Activated CD8-positive, alpha-beta memory T cell treated with anti-CD3 and anti-CD28 coated beads, Interleukin-2, amount 50 U/mL, for 4 hours (primary cell): Measurements from ENCODE around the gene FRRS1.

Experiments used
- DNase-seq: peaks from one replicate; pipeline ENCODE4 v3.0.0-alpha.2; 2020

The FRRS1 gene

DNA sequence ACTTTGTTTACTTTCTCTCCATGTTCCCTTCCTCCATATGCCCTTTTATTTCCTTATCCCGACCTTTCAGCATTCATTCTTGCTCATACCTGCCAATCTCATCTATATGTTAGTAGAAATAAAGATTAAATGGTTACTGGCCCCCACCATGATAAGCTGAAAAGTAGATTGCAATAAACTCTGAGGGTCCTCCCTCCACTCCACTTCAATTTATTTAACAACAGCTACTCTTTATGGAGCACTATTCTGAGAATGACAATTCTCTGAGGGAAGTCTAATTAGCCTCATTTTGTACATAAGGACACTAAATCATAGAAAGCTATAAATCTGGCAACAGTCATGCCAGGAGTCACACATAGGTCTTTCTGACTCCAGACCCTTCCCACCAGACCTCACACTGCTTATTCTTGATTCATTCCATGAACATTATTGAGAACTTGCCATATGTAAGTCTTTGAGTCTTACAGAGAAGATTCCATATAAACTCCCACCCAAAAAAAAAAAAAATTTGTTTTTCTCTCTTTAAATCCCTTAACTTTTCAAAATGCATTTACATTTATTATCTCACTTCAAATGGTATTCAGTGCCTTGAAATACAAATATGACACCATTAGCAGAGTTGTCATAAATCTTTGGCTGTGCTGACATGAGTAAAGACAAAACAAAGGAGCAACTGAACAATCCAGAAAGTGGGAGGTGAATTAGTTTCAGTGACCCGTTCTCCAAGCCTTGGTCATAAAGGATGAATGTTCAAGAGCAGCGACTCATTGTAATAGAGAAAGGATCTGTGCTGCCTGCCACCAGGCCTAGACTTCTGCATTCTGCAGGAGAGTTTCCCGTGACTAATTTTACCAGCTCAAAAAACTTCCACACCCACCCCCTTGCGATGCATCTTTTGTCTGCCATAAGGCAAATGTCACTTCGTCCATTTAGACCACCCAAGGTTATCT lies 92.0 kb downstream of the FRRS1 start:
- DNase-seq = no peak

DNA sequence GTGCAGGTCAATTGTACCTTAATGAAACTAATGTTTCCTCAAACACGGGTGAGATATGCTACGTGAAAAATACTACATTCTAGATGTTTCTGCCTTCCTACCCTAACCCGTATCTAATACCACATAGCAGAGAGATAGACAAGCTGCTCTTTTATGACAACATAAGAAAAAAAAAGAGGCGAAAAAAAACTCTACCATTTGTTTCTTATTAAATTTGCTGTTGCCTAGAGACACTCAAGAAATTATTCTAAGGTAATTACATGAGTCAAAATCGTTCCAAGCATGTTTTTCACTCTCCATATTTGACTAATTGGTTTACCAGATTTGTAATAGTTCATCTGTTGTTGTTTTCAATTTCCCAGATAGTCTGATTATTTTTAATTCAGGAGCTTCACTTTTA lies 93.1 kb downstream of the FRRS1 start:
- no peak for DNase-seq

- no peak for DNase-seq
These were observed 93.8 kb downstream of the FRRS1 start for GRCh38 chr1:99672530-99673213.

DNA sequence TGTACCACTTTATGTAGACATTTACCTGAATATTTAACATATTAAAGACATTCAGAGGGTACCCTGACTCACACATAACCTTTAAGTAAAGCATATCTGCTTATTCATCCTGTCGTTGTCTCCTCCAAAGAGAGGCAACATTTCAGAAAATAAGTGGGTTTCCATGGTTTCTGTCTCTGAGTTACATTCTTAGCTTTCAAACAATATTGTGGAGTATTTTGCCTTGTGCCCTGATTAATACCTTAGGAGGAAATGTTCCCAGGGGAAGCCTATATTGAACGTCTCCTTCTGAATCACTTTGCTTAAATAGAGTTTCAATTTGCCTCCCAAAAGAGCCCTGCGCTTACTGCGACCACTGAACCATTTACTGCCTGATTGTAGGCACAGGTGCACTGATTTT lies 94.4 kb downstream of the FRRS1 start:
- DNase-seq = no peak

- DNase-seq = no peak
These were observed 95.9 kb downstream of the FRRS1 start for GRCh38 chr1:99670583-99670982.

GRCh38 chr1:99669821-99670220 lies 96.6 kb downstream of the FRRS1 start:
- DNase-seq = no peak

- no peak for DNase-seq
These were observed 97.1 kb downstream of the FRRS1 start for GRCh38 chr1:99669376-99669775.

- DNase-seq = no peak
These were observed 101.2 kb downstream of the FRRS1 start for GRCh38 chr1:99665212-99665611.

GRCh38 chr1:99663501-99663900 lies 102.9 kb downstream of the FRRS1 start:
- no peak for DNase-seq

- no peak for DNase-seq
These were observed 103.8 kb downstream of the FRRS1 start for GRCh38 chr1:99662539-99663080.

DNA sequence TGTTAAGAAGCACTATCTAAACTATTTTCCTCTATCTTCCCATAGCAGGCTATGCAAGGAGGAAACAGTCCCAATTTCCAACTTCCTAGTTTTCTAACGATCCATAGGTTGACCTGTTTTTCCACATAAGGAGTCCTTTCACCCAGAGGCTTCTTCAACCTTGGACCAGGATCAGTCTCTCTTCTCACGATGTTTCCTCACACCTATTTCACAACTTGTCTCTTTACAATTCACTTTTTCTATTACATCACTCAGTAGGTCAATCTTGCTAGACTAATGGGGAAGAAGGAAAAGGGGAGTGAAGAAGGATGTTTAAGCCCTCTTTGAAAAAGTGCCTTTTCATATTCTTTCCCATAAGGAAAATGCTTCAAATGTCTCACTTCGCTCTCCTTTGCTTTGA lies 104.7 kb downstream of the FRRS1 start:
- no peak for DNase-seq

- DNase-seq = no peak
These were observed 105.9 kb downstream of the FRRS1 start for GRCh38 chr1:99660496-99660895.

- DNase-seq = no peak
These were observed 106.7 kb downstream of the FRRS1 start for GRCh38 chr1:99659755-99660210.
